ENCODE data around the gene POU6F2.
"Not testable (repeated sequence)": the region's sequence is repeated elsewhere in the genome, so short reads cannot be mapped to it uniquely, and the experiment has no call there.

POU6F2 gene

GRCh38 chr7:39132306-39132705 is 154.6 kb downstream of the POU6F2 start:
- DNase-seq = no peak

DNA sequence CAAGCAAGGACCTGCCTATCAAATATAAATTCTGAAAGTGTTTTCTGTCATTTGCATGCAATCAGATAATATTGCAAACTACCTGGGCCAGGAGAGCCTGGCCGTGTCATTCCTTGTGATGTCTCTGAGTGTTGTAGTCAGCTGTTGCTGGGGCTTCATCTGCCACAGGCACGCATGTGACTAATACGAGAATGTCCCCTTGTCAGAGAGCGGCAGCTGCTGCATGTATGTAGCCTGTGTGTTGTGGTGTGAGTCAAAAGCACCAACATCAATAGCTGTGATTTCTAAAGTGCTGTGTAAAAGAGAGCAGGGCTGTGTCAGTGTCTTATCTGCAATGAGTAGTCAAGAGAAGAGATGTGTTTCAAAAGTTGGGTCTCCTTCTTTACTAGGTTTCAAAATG is 155.4 kb downstream of the POU6F2 start:
- no peak for DNase-seq

GRCh38 chr7:39137480-39137879 is 159.8 kb downstream of the POU6F2 start:
- no peak for DNase-seq

GRCh38 chr7:39142750-39143149 is 165.0 kb downstream of the POU6F2 start:
- no peak for DNase-seq

DNA sequence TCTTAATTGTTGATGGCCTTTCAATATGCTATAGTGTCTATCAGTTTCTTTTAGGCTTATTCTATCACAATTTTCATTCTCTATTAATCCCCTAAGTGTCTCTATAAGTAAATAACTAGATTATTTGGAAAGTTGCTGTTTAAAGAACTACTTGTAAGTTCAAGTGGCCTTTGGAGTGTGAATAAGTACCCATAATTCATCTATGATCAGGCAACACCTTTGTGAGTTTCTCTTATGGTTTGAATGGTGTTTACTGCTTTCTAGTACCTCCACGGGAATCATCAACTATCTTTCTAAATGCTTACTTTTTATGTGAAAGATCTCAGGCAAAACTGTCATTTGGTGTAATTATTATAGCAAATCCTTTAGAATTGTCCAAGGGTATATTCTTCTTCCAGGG is 166.7 kb downstream of the POU6F2 start:
- no peak for DNase-seq

GRCh38 chr7:39145283-39145682 is 167.6 kb downstream of the POU6F2 start:
- no peak for DNase-seq

DNA sequence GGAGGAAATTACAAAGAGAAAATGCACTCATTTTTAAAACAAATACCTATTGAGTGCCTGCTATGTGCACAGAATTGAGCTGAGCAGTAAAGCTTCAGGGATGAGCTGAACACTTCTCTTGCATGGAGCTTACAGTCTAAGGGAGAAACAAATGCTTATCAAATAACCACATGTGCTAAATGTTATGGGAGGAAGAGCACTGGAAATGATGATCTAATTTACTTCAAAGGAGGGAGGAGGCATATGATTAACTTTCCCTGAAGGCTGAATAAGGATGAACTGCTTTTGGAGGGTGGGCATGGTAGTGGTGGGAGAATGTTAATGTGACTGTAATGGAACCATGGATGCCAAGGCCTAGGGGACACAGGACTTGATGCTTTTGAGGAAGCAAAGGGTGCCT is 168.2 kb downstream of the POU6F2 start:
- DNase-seq = no peak

GRCh38 chr7:39152701-39153100 is 175.0 kb downstream of the POU6F2 start:
- no peak for DNase-seq

- DNase-seq = no peak
These were observed 175.4 kb downstream of the POU6F2 start for GRCh38 chr7:39153113-39153512.

DNA sequence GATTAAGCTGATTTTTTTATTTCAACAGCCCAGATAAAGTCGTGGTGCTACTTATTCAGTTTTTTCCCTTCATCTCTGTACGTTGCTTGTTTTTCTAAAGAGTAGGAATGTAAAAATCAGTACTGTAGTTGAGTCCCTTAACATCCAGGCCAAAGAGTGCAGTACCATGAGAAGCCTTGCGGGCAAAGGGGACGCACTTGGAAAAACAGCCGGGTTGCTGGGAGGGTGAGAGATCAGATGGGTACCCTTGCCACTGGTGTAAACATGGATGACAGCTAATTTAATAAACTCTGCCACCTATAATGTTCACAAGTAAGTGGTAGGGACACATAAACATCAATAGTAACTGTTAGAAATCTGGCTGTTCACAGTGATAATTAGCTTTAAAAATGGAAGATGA is 175.9 kb downstream of the POU6F2 start:
- DNase-seq = no peak

GRCh38 chr7:39154815-39155214 is 177.1 kb downstream of the POU6F2 start:
- no peak for DNase-seq

GRCh38 chr7:39158367-39158766 is 180.7 kb downstream of the POU6F2 start:
- no peak for DNase-seq

- no peak for DNase-seq
These were observed 184.2 kb downstream of the POU6F2 start for GRCh38 chr7:39161903-39162302.

DNA sequence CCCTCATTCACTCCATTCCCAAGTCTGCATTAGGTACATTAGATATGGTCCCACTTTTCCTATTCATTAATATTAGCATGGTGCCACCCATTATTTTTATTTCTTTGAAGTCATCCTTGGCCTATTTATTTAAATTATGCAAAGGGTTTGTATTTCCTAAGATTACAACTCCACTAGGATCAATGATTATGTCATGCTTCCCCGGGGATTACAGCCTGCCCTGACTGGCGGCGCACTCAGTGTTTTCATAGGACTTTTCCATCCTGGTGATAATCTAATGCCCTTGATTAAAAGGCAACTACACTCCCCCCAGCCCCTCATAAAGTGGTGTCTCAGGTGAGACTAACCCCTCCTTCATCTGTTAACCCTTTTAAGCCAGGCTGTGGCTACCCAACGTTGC is 187.2 kb downstream of the POU6F2 start:
- no peak for DNase-seq

DNA sequence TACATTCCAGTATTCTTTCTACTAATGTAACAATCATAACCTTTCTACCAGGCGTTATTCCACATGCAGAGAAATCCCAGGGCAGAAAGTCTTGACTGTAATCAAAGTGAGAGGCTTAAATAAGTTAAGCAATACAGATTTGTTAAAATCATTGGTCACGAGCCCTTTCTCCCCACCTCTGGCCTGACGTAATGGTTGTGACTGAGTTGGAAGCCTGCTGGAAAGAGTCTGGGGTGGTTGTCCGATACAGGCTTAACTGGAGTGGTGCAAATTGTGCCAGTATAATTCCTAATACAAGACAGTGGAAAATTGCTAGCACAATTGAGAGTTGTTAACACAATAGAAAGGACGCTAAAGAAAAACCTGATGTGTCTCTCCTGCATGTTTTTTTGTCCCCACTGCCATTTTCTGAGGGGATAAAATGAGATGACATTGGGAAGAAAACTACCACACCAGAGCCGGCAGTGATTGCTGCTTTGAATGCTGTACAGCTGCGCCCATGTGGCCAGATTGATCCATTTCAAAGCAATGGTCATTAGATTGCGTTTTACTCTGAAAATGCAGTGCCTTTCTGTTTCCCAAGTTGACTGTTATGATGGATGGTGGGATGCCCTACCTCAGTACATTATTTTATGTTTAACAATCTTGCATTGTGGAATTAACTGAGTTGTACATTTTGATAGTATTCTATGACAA is 190.8 kb downstream of the POU6F2 start:
- DNase-seq = no peak

DNA sequence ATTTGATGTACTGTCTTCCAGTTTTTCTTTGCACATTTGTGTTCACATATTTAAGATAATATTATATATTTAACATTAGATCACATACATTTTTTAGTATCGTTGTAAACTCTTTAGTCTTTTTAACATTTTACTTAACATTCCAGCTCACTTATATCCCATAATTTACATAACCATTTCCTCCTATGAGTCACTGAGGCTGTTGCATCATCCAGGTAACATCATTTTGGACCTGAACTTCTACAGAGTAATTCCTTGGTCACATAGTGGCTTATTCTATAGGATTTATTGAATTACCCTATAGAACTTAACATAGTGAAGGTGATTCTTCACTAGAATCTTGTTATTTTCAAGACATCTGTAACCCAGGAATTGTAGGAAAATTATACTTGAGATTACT is 194.4 kb downstream of the POU6F2 start:
- DNase-seq = no peak

DNA sequence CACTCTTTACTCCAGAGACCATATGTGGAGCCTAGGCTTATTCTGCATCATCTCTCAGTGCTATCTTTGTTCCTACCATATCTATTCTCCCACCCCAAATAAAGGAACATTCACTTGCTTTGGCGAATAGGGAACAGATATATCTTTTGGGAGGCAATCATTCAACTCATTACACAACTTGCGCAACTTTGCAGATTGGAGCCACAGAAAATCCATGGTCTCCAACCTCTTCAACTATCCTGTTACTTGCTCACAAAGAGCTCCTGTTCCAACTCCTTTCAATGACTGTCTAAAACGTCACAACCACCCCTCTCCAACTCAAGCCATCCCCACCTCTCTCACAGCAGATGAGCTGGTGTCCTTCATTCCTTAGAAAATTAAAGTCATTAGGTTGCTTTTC is 203.7 kb downstream of the POU6F2 start:
- DNase-seq = no peak

DNA sequence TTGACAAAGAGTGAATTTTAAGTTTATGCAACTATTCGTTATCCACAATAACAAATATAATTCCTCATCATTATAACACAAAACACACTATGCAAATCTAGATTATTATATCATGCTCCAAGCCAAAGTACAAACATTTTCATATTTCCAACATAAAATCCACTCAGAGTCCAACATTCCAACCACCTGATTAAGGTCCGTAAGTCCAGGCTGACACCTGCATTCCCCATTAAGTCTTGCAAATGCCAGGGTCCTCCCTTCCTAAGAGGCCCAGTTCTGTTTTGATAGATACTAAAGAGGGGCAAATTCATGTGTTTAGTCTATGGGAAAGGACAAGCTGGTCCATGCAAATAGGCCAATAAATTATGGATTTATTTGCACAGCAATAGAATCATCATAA is 206.1 kb downstream of the POU6F2 start:
- DNase-seq = no peak

- DNase-seq = no peak
These were observed 206.7 kb downstream of the POU6F2 start for GRCh38 chr7:39184391-39184790.

- DNase-seq = no peak
These were observed 208.4 kb downstream of the POU6F2 start for GRCh38 chr7:39186131-39186530.

GRCh38 chr7:39186671-39187070 is 209.0 kb downstream of the POU6F2 start:
- DNase-seq = no peak

DNA sequence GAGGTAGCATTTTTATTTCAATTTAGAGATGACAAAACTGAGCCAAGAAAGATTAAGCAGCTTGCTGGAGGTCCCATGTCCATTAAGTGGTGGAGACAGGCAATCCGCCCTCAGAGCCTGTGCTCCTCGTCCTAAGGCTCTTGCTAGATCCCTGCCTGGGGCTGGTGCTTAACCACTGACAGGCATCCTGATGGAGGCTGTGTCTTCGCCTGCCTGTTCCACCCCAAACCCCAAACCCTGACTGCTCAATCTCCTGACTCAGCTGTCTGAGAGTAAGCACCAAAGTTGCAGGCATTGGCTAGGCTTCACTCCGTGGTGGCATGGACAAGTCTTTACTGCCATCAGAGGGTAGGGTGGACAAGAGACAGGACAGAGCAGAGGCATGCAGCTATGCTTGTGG is 209.4 kb downstream of the POU6F2 start:
- no peak for DNase-seq

DNA sequence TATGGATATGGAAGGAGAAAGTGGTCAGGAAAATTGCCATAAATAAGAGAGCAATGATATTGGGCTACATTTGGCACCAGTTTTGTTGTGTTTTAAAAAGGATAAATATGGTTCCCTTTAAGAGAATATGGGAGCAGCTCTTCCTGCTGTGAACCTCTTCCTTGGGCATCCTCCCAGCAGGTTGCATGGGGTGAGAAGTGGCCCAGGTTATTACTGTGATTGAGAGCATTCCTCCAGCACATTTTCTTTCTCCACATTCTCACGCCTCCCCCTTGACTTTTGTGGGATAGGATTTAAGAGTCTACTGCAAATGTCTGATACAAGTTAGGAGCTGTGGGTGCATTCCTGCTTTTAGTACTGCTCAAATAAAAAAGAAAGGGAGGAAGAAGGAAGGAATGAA is 214.8 kb downstream of the POU6F2 start:
- no peak for DNase-seq

GRCh38 chr7:39194388-39194787 is 216.7 kb downstream of the POU6F2 start:
- DNase-seq = not testable (repeated sequence)

DNA sequence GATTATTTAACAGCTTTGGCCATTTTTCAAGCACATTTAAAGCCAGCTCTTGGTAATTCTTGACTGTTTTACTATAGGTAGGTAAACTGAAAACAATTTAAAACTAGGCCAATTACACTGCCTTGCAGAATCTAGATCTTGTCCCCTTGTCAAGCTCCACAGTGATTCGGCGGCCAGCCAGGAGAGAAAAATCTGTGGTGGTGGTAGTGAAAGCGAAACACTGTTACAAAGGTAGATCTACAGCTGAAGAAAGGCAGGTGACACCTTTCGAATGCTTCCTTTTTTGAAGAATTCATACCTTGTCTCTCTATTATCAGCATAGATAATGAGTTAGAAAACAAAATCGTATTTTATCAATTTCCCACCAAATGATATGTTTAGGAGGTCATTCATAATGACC is 218.3 kb downstream of the POU6F2 start:
- no peak for DNase-seq

DNA sequence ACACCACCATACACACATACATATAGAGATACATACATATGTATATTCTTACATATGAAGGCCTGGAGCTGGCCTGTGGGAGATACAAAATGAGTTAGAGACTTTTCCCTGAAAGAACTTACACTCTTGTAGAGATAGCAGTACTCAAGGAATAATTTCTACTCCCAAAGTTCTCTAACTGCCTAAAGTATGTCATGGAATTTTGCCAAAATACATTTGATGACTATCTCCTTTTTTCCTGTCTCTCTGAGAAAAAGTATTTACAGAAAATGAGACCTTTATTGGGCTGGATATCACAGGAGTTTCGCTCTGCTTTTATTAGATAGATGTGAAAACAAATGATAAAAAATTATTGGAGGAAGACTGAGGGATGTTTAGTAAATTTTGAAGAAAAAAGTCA is 220.1 kb downstream of the POU6F2 start:
- no peak for DNase-seq
